ENCODE results near the gene GOLGA5.

GOLGA5 gene

DNA sequence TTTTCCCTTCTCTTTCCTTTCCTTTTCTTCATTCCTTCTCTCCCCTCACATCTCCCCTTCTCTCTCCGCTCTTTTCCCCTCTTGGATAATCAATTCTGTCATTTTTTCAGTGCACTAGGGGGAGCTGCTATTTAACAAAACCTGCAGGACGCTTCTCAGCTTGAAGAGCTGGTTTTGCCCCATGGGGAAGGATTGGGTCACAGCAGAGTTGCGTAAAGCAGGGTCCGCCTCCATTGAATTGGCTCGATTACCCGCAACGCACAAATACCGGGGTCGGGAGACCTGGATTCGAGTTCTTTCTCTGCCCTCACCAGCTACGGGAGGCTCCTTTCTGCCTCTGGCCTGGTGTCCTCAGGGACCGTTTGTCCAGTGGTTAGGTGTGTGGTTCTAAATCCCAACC, 86.7 kb downstream of the GOLGA5 start:
- DNase-seq, result no peak

DNA sequence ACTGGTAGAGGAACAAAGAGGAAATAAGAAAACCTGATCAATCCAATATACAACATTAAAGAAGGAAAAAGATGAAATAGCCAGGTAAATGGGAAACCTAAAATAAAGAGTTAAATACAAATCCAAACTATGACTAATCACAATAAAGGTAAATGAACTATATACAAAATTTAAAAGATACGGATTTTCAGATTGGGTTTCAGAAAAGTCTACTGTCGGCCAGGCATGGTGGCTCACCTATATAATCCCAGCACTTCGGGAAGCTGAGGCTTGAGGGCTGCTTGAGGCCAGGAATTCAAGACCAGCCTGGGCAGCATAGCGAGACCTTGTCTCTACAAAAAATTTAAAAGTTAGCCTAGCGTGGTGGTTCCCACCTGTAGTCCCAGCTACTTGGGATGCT, 89.0 kb downstream of the GOLGA5 start:
- no peak for DNase-seq

DNA sequence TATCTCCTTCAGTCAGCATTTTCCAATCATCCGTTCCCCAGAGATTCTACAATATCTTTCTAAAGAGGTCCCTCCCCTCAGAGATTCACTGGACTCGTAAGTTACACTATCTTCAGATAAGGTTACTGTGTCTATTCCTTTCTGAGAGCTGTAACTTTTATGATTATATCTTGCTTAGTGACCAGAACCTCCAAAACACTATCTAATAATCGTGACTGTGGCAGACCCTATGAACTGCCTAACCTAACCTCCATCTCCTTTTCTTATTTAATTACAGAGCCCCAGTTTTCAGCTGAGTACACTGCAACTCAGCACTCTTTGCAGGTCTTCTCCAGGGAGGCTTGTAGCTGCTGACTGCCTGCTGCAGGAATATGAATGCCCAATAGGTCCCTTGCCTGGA, 90.3 kb downstream of the GOLGA5 start:
- DNase-seq, result no peak

DNA sequence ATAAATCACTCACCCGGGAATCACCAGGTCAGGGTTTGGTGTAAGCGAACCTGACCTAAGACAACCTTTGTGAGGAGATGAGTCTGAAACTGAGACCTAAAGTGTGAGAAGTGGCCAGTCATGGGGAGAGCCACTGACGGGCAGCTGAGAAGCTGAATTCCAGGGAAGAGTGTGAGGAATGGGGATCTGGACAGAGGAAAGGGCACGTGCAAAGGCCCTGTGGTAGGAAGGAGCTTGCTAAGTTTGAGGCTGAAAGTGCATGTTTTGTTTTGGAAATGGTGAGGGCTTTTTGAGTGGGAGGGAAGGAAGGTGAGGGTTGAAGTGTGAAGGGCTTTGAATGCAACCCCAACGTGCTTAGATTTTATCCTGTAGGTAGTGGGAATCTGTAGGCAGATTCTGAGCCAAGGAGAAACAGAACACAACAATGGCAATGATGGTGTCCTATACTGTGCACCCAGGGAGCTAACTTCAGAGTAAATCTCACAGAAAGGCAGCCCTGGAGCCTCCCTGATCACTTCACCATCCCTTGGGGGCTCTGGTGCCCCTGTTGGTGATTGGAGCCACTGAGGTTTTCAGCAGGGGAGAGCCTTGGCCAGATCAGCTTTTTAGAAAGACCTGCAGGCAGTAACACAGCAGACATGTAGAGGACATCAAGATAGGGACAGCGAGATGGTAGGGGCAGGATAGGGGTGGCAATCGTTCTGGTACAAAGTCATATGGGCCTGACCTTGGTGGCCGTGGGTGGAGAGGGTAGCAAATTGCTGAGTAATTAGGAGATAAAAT, 91.4 kb downstream of the GOLGA5 start:
- DNase-seq, result no peak

DNA sequence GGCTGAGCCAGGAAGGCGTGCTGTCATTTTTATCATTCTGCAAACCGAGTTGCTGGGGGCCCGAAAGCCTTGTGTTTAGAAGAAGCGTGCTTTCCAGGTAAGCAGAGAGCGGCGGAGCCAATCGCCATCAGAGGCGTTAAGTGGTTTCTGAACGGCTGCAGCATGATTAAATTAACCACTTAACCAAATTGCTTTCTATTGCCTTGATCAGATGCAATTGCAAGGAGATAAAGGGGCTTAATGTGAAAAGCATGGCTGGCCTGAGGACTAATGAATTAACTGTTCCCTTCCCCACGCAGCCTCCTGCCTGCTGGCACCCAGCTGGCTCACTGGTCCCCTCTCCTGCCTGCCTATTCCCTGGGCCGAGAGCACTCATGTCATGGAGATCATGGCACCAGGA, 92.2 kb downstream of the GOLGA5 start:
- no peak for DNase-seq

DNA sequence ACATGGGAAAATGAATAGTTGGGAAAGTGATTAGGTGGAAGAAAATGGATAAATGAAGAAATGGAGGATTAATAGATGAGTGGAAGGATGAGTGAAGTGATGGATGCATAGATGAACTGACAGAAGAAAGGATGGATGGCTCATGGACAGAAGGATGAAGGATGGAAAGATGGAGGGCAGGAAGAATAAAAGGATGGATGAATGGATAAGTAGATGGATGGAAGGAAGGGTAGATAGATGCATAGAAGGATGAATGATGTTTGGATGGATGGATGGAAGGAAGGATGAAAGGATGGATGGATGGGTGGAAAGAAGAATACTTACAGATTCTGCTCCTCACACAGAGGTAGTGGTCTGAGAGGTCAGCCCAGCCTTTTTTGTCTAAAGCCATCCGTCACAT, 93.1 kb downstream of the GOLGA5 start:
- DNase-seq, result no peak

DNA sequence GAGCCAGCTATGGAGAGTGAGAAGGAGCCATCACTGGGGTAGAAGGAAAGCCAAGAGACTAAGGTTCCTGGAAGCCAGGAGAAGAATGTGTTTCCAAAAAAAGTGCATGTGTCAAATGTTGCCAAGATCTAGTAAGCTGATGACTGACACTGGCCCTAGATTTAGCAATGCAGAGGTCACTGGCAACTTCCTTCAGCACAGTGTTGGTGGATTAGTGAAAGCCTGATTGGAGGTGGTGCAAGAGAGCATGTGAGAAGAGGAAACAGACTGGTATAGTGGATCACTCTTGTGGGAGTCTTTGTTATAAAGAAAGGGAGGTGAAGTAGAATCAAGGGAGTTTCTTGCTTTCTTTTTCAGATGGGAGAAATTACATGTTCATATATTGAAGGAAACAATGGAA, 94.8 kb downstream of the GOLGA5 start:
- no peak for DNase-seq

Data from activated naive CD4-positive, alpha-beta T cell treated with anti-CD3 and anti-CD28 coated beads, Interleukin-2, amount 50 U/mL, for 16 hours (primary cell).